OCI-M1 (cell line): ENCODE results near the gene SYNPR.
"Not testable (repeated sequence)": the region's sequence is repeated elsewhere in the genome, so short reads cannot be mapped to it uniquely, and the experiment has no call there.

Source experiments
- DNase-seq: peaks from one replicate; lab custom pipeline; 2025; lab: John Stamatoyannopoulos, UW

The SYNPR gene

DNA sequence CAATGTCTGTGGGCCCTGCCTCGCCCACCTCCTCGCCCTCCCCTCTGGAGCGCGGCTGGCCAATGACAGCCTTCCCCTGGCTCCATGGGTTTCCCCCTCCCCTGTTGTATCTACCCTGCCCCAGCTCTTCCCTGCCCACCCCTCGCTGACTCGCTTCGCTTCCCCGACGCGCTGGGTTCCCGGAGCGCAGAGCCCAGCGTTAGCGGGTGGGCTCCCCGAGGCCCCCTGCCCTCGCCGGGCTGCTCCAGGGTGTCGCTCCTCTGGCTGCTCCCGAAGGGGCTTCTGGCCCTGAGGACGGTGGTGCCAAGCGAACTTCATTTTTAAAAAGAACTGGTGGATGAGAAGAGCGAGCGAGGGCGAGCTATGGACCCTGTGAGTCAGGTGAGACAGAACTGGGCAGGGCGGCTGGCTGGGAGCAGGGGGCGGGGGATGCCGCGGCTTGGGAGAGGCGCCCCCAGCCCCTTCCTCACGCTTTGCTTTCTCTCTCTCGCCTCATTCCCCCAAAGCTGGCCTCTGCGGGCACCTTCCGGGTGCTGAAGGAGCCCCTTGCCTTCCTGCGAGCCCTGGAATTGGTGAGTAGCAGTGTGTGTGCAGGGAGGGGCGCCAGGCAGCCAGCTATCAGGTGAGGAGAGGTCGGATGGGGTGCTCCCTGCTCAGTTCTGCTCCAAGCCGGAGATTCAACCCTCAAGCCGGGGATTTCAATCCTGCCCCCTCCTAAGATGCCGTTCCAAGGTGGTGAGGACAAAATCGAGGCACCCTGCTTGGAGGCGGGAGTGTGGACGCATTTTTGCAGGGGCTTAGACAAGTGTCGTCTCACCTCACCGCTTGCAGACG lies at the start of gene SYNPR:
SYNPR (plus strand) TSS at position 138 of the 834 bp plus-strand sequence.
- no peak for DNase-seq

DNA sequence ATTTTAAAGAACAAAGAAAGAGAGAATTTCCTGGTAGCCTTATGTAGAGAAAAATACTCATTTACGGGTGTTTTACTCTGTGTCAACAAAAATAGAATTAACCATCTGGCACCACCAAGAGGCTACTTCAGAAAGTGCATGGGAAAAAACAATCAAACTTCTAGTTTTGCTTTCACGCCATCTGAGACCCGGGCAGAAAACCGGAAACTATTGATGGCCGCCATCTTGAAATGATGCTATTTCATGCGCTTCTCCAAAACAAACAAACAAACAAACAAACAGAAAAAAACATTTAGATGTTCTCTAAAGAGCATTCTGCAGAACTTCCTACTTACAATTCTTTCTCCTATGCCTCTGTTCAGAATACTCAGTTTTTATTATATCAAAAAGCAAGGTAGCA lies 49.4 kb upstream of the SYNPR start:
- peak; percentile 88 for DNase-seq

DNA sequence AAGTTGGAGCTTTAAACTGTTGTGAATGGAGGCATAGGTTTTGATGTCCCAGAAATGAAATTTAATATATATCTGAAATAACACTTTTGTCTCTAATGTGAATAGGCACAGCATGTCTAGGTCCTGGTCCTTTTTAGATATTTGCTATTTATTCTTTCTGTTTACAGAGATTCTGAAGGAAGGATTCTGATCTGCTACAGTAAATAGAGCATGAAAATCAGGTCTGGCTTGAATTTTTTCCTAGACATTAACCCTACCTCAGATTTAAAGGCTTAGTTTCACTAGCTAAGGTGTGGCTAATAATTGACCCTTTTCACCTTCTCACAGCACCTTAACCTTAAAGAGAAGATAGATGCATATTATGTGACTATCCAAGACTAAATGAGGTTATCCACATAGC lies 48.0 kb upstream of the SYNPR start:
- DNase-seq, result no peak

DNA sequence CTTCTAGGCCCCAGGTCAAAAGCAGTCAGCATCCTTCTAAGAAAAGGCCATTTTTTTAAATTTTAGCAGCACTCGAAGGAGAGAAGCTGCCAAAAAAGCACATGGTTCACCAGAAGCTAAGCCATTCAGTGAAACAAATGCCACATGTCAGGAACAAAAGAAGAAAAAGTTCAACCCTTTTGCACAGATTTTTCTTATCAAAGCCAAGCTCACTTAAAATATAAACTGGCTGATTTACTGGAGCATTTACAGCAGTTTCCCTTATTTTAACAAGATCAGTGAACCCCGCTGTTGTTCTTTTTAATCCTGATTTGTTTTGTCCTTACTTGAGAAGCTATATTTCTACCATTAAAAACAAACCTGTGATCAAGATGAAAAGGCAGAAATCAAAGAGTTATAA lies 46.5 kb upstream of the SYNPR start:
- no peak for DNase-seq

DNA sequence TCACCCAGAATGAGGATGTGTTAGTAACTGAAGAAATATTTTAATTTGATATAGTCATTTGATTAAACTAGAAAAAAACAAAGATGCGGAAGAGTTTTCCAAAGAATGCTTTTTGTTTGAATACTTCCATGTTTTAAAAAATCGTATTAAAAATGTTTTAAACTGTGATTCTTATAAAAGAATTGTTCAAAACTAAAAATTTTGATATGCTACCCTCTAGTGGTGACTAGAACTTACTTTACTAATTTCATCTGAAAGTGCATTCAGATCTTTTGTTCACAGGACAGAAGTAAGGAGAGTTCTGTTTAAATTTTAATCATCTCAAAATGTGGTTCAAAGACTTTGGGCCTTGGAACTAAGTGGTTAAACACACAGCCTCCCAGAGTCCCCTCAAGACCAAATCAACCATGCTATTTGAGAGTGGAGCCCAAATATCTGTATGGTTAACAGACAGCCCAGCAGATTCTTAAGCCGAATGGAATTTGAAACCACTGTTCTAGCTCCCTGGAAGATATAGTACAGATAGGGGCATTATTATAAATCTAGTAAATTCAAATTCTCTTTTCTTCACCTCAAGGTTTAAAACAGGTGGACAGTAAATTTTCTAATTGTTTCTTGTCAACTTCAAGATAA lies 45.2 kb upstream of the SYNPR start:
- peak; percentile 35 for DNase-seq

DNA sequence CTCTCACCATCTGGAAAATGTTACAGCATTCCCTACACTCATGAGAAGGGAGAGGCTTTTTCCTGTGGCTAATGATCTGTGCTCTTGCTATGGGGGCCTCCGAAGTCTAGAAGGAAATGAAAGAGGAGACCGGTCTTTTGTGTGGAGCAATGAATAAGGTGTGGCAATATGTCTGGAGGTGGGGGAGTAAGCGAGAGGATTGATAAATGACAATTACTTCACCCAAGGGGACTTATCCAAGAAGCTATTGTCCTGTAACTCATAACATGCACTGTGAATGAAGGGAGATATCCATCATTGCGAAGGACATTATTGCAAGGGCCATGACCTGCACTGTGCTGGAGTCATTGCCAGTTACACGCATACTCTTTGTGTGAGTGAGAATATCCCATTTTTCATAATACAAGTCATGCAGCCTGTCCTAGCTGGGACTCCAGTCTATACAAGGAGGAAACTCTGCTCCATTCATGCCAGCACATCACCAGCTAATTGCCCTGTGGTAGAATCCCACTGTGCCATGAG lies 37.7 kb upstream of the SYNPR start:
- no peak for DNase-seq

DNA sequence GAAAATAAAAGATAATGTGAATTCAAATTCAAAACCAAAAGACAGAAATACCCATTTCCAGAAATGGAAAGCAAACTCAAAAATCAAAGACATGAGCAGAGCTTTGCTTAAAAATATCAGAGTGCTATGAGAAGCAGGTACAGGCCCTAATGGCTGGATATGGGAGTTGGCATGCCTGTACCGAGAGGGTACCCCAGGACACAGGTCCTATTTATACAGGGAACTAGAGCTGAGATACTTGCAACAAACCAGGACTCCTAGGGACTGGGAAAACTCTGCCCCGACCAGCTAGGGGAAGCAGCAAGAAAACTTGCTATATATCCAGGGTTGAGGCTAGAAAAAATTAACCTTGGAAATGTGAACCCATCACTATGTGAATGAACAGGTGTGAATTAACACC lies 36.0 kb upstream of the SYNPR start:
- DNase-seq, result no peak

DNA sequence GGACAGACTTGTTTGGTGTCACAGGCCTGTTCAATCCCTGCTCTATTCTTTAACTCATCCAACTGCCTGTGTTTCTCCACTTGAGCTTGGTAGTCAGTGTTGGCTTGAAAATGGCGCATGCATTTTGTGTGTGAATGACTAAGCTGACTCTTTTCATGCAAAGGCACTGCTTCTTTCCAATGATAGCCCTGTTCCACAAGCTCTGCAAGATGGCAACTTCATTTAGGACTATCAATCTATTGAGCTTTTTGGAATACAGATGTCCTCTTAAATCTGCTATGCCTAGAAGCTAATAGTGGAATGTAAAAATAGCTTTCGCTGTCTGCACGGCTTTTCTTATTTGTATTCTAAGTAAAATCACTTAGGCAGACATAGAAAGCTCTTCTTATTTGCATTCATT lies 33.6 kb upstream of the SYNPR start:
- DNase-seq, result no peak

DNA sequence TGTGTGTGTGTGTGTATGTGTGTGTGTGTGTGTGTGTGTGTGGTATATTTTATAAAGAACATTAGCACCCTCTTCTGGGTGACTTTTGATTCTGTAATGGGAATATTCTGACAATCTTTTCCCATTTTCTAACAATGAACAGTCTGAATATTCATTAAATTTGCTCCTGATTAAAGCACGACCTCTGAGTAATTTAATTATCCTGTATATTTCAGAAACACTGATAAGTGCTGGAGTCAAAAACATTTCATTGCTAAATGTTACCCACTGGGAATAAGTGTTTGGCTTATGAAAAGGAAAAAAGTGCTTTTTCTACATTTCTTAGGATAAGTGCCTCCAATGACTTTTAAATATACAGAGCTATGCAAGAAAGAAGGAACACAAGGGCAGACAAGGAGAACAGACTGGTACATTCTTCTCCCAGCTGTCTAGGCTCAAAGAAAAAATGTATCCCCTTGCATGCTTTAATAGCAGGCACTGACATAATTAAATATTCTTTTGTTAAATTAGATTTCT lies 32.3 kb upstream of the SYNPR start:
- DNase-seq, result no peak

DNA sequence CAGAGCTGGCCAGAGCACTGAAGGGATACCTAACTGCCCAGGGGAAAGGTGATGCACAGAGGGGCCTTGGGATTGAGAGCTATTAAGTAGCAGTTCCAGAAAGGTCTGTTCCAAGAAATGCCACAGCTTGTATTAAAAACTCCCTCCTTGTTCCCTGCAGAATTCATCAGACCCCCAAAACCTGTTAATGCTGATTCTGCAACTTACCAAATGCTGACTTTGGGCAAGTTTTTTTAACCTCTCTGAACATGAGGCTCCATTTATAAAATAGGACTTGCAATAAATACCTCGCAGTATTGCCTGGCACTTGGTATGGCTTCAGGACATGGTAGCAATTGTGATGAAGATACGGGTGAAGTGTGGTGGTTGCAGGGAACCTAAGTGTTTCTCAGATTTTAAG lies 30.1 kb upstream of the SYNPR start:
- no peak for DNase-seq

DNA sequence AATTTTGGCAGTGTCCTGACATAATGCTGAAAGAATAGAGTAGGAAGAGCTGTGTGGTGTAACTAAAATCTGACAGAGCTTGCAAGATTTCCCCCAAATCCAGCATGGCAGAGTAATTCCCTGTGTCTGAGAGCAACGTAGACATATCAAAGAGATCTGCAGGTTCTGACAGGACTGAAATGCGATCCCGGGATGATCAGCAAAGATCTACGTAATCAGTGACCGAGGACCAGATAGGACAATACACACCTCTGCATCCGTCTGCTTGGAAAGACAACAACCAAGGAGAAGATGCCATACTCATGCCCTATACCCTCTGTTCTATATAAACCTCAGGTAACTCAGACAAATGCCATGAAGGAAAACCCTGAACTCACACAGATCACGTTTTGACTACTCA lies 26.6 kb upstream of the SYNPR start:
- DNase-seq, result no peak

DNA sequence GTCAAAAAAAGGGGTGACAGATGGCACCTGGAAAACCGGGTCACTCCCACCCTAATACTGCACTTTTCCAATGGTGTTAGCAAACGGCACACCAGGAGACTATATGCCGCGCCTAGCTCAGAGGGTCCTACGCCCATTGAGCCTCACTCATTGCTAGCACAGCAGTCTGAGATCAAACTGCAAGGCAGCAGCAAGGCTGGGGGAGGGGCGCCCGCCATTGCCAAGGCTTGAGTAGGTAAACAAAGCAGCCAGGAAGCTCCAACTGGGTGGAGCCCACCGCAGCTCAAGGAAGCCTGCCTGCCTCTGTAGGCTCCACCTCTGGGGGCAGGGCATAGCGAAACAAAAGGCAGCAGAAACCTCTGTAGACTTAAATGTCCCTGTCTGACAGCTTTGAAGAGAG lies 22.3 kb upstream of the SYNPR start:
- DNase-seq, result not testable (repeated sequence)

DNA sequence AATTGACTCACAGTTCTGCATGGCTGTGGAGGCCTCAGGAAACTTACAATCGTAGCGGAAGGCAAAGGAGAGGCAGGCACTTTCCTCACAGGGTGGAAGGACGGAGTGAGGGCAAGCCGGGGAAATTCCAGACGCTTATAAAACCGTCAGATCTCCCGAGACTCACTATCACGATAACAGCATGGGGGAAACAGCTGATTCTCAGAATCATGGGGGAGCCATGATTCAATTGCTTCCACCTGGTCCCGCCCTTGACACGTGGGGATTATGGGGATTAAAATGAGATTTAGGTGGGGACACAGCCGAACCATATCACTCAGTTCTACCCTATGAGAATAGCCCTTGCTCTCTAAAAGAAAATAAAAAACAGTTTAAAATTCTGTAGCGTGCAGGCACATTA lies 13.4 kb upstream of the SYNPR start:
- no peak for DNase-seq

DNA sequence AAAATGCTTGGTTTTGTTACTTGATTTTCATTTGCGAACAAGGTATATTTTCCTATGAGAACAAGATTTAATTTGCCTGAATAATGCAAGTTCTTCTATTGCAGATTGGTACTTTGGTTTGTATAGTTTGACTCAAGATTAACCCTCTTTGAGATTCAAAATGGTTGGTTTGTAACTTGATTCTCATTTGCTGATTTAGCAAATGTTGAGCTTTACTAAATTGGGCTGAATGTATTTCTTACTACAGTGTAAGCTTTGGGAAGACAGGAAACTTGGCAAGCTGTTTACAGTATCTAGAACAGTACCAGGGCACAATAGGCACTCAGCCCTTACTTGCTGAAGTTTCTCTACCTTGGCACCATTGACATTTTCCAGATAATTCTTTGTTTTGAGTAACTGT lies 3.7 kb upstream of the SYNPR start:
- DNase-seq, result no peak

DNA sequence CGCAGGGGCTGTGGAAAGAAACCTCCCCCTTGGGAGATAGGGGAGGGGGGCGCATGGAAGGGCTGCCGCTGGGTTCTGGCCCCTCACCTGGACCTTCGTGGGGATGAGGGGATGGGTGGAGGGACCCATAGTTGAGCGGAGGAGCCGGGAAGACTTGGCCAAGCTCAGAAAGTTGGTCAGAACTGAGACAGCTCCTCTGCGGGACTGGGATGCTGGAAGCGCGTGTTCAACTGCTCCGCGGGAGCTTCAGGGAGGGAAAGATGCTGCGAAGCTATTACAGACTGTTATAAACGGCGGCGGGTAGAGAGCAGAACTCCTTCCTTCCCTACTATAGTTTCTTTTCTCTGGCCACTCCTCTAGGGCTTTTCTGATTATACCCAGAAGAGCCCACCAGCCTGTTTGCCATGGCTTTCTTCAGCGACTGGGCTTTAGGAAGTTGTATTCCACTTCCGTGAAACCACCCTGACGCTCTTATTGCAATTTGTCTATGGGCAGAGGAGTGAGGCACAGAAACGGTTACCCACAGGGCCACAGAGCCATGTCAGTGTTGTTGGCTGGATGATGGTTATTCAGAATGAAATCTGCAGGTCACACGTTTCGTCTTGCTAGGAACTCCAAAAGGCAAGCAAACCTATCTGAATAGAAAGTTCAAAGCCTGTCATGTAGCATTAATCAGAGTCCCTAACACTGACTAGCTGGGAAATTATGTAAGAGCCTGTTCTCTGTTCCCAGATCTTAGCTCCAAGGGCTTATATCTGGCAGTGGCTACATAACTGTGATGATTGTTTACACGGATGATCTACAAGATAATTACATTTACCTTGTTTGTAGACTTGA lies 1.1 kb downstream of the SYNPR start:
- DNase-seq, result no peak

DNA sequence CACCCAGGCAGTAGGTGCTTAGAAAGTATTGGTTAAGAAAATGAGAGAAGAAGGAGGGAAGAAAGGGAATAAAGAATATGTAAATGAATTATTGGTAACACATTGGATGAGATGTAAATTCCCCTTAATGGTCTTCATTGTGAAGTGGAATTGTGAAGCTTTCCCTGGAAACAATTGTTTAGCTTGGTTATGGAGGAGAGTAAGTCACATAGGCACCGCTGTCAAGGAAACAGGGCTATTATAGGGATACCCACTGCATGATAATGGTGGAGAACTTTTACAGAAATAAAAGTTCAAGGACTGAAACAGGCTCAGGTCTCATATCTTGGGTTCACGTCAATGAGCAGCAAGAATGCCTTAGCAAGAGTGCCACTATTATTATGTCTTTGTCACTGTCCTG lies 9.5 kb downstream of the SYNPR start:
- no peak for DNase-seq

DNA sequence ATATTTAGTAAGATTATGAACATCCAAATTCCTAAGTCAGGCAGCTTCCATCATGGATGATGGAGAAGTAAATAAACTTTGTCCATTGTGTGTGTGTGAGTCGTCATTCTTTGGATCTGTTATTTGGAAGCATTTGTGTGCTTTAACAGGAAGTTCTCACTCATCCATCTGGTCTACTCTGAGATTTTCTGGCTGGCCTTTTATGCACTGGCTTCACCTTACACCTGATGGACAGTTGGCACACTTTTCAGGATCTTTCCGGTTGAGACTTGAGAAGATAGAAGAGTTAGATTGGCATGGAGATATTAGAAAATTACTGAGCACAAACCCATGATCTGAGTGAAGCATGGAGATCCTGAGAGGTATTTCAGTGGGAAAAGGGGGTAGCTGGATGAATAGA lies 12.6 kb downstream of the SYNPR start:
- DNase-seq, result no peak

DNA sequence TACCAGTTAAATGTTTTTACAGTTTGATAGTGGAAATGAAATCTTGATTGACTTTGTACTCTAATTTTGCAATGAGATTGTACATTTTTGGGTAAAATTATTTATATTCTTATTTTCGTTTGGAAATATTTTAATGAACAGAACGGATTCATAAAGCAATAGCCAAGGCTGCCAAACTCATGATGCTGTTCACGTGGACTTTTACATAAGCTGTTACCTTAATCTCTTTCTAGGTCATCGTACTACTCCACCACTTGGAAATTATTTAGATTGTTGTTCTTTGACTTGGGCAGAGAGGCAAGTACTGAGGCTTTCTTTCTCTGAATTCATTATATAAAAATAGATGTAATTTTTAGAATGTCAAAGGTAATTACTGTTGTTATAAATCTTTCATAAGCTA lies 16.2 kb downstream of the SYNPR start:
- DNase-seq, result no peak

DNA sequence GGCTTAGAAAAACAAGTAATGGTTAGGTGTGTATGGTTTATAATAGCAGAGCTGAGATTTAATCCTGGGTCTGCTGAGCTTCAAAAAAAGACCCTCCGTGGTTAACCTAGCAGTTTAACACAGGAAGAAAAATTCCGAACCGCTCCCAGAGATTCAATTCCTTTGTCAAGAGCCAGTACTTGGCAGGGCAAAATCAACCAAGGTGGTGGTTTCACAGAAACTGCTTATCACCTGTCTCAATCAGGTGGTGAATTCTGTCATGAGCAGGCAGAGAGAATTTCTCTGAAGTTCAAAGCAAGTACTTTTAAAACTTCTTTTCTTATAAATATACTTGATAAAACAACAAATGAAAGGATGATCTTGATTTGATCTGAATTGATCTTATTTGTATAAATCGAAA lies 17.2 kb downstream of the SYNPR start:
- DNase-seq, result no peak

DNA sequence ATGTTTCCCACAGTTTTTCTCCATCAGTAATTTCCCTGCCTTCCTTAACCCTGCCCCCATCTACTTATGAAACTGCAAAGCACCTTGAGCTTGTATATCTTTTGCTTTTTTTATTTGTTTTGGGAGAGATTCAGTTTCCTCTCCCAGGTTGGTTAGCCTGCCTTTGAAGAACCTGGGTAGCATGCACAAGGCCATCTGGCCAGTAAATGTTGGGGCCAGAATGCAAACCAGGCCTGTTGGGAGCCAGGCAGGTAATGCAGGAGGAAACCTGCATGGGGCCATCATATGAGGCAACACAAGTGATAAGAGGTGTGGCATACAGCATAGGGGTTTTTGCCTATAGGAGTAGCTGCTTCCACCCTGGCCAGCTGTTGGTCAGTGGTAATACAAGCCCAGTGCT lies 17.7 kb downstream of the SYNPR start:
- DNase-seq, result no peak

DNA sequence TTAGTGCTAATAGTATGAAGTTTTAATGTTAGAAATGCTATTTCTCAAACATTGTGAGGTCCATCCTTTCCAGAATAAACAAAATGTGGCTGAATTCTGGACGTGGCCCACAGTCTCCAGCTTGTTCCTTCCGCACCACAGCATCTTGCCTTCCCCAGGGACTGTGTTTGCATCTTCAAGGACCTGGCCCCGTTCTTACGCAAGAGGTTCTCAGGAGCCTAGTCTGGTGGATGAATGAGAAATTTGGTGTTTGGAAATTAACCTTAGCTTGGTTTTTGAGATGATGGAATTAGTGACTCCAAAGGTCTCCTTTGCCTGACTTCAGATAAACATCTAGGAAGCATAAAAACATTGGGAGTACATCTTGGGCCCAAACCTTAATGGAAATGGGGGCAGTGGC lies 18.1 kb downstream of the SYNPR start:
- no peak for DNase-seq

DNA sequence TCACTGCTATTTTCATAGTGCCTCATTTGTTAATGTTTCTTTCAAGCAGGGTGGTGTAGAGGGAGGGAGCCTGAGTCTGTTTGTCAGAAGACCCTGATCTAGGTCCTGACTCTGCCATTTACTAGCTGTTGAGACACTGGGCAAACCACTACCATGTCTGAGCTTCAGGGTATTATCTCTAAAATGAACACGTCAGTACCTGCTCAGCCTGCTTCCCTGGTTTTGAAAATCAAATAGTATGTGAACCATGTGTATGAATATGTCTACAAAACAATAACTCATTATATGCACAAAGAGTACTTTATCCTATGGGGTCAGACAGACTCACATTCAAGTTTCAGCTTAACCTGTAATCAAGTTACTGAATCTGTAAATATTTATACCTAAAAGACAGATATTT lies 25.1 kb downstream of the SYNPR start:
- no peak for DNase-seq

DNA sequence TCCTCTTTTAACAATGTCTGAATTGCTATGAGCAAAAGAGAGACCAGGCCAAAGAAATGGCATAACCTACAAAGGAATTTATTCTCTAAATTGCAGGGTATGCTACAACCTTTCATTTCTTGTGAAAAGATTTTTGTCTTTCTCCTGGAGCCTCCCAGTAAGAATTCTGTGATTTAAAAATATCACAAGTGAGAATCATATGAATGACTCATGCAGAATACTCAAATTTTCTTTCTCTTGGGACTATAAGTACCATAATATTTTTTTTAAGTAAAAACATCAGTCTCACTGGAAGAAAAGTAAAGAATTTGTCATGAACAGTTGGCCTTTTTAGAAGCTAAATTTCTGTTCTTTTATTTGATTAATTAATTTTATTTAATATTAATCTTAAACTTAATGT lies 26.3 kb downstream of the SYNPR start:
- no peak for DNase-seq
